Stimulated activated naive CD8-positive, alpha-beta T cell treated with anti-CD3 and anti-CD28 coated beads, Interleukin-15, Interleukin-2, amounts not matched to agents 100 ng/mL and 50 ng/mL, for 24 hours (primary cell): Measurements from ENCODE around the gene THAP7.

Experiments used
- H3K27ac Mint-ChIP-seq: one replicate; pipeline ENCODE4 v1.8.0; 2021; ENCODE audit warnings: mild to moderate bottlenecking, mixed read lengths
- H3K27me3 Mint-ChIP-seq: one replicate; pipeline ENCODE4 v1.8.0; 2021; ENCODE audit warnings: mixed read lengths
- H3K36me3 Mint-ChIP-seq: one replicate; pipeline ENCODE4 v1.8.0; 2021; ENCODE audit warnings: low read depth, mixed read lengths
- H3K4me1 Mint-ChIP-seq: one replicate; pipeline ENCODE4 v1.8.0; 2021; ENCODE audit warnings: low read depth, mixed read lengths
- H3K4me3 Mint-ChIP-seq: one replicate; pipeline ENCODE4 v1.8.0; 2021; ENCODE audit warnings: mild to moderate bottlenecking, mixed read lengths
- H3K9me3 Mint-ChIP-seq: one replicate; pipeline ENCODE4 v1.8.0; 2021; ENCODE audit warnings: mixed read lengths

THAP7 gene

GRCh38 chr22:21034989-21035388 is 33.1 kb upstream of the THAP7 start:
- Mint-ChIP-seq H3K27ac (no peak overlapping the region), H3K36me3 (no peaks in the 10 kb centered on the region), H3K27me3 (peaks cover 32% of the 10 kb centered on the region), H3K4me3 (no peak overlapping the region), H3K9me3 (no peaks in the 10 kb centered on the region), H3K4me1 (peaks cover 7% of the 10 kb centered on the region)

DNA sequence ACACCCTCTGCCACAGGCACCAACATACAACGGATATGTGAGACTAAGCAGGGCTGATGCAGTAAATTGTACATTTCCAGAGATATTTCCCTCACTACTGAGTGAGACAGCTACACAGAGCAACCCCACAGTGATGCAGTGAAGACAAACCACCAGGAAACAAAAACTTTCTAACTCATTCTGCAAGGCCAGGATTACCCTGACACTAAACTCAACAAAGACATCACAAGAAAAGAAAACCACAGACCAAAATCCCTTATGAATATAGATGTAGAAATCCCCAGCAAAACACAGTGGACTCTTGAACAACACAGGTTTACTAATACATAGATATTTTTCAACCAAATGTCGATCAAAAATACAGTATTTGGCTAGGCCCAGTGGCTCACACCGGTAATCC is 32.0 kb upstream of the THAP7 start:
- no peak overlapping the region for H3K4me3 Mint-ChIP-seq

GRCh38 chr22:21032868-21033688 is 31.2 kb upstream of the THAP7 start:
- Mint-ChIP-seq H3K27ac (no peak overlapping the region), H3K27me3 (peaks cover 31% of the 10 kb centered on the region), H3K9me3 (no peaks in the 10 kb centered on the region), H3K4me1 (peaks cover 7% of the 10 kb centered on the region), H3K4me3 (no peak overlapping the region), H3K36me3 (no peaks in the 10 kb centered on the region)

More for the DNA sequence above, 32.0 kb upstream of the THAP7 start:
- Mint-ChIP-seq H3K27me3 (peaks cover 35% of the 10 kb centered on the region), H3K9me3 (no peaks in the 10 kb centered on the region), H3K36me3 (no peaks in the 10 kb centered on the region), H3K4me1 (peaks cover 7% of the 10 kb centered on the region), H3K27ac (no peak overlapping the region)

DNA sequence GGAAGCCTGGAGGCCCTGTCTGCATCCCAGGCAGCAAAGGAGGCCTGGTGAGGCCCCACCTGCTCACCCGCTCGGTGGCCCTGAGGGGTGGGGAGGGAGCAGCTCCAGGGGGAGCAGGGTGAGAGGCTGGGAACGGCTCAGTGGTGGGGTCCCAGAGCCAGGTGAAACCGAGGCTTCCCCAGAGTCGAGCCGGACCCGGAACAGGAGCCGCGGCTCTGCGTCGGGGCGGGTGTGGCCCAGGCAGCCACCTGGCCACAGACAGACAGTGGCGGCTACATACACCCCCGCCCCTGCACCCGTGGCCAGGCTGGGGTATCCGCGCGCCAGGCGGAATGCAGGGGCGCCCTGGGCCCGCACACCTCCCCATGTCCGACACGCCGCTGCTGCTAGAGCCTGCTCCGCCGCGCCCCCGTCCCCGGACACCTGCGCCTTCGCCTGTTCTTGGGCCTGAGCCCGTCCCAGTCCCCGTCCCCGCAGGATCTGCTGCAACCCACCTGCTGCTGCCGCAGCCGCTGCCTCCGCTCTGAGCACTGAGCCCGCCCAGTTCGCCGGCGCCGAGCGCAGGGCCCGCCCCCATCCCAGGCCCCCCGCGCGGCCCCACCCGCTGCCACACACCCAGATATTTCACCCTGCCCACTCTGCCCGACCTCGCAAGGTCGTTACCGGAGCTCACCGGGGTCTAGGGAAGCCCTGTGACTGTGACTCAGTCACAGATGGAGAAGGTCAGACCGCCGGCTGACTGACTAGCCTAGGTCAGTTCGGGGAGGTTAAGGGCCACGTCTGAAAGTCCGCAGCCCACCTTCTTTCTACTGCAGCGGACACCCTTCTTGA is 30.3 kb upstream of the THAP7 start, which contains the start of gene SLC7A4:
SLC7A4 (minus strand) TSS at position 525 of the 831 bp plus-strand sequence. CDS start 749 bp downstream, outside the sequence.
- Mint-ChIP-seq H3K36me3 (no peaks in the 10 kb centered on the region), H3K4me1 (peaks cover 7% of the 10 kb centered on the region), H3K27ac (no peak within 1 kb of the TSS), H3K27me3 (peaks cover 31% of the 10 kb centered on the region), H3K4me3 (no peak within 1 kb of the TSS), H3K9me3 (no peaks in the 10 kb centered on the region)

DNA sequence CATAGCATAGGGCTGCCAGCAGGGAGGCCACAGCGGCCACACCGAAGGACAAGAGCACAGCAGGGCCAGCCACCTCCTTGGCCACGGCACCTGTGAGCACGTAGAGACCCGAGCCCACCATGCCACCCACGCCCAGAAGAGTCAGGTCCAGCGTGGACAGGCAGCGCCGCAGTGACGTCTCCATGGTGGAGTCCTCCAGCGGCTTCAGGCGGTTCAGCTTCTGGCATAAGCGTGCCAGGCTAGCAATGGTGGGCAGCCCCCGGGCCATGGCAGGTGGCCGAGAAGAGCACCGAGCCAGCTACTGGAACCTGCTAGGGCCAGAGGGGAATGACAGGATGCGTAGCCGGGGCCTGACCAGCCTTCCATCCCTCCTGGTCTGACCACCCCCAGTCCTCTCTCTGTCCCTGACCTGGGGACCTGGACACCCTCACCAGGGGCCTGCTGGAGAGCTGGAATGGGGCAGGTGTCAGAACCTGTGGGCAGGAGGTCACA is 29.7 kb upstream of the THAP7 start:
- Mint-ChIP-seq H3K4me1 (peaks cover 7% of the 10 kb centered on the region), H3K27me3 (peaks cover 31% of the 10 kb centered on the region), H3K36me3 (no peaks in the 10 kb centered on the region), H3K9me3 (no peaks in the 10 kb centered on the region), H3K4me3 (no peak overlapping the region), H3K27ac (no peak overlapping the region)

GRCh38 chr22:21030621-21031544 is 29.0 kb upstream of the THAP7 start:
- H3K4me3 Mint-ChIP-seq, result no peak overlapping the region
- H3K9me3 Mint-ChIP-seq, result no peaks in the 10 kb centered on the region
- H3K27ac Mint-ChIP-seq, result no peak overlapping the region
- H3K4me1 Mint-ChIP-seq, result peaks cover 7% of the 10 kb centered on the region
- no peaks in the 10 kb centered on the region for H3K36me3 Mint-ChIP-seq
- peaks cover 31% of the 10 kb centered on the region for H3K27me3 Mint-ChIP-seq

DNA sequence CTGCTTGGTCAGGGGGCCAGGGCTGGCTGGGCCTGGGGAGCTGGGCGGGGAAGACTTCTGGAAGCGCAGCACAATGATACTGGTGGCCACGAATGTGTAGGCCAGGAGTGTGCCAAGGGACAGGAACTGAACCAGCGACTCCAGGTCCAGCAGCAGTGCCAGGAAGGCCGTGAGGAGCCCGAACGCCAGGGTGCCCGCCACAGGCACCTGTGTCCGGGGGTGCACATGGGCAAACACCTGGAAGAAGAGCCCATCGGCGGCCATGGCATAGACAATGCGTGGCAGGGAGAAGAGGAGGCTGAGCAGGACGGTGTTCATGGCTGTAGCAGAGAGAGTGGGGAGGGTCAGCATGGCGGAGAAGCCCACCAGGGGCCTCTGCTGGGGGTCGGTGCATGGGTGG is 28.1 kb upstream of the THAP7 start:
- peaks cover 31% of the 10 kb centered on the region for H3K27me3 Mint-ChIP-seq
- H3K36me3 Mint-ChIP-seq, result no peaks in the 10 kb centered on the region
- H3K4me1 Mint-ChIP-seq, result peaks cover 13% of the 10 kb centered on the region
- H3K4me3 Mint-ChIP-seq, result no peak overlapping the region
- no peaks in the 10 kb centered on the region for H3K9me3 Mint-ChIP-seq
- no peak overlapping the region for H3K27ac Mint-ChIP-seq

- Mint-ChIP-seq H3K4me3 (no peak overlapping the region), H3K9me3 (no peaks in the 10 kb centered on the region)
Observed at GRCh38 chr22:21029486-21030025, 27.6 kb upstream of the THAP7 start.

GRCh38 chr22:21028277-21029251 is 26.6 kb upstream of the THAP7 start:
- H3K36me3 Mint-ChIP-seq, result no peaks in the 10 kb centered on the region
- H3K27ac Mint-ChIP-seq, result no peak overlapping the region
- H3K9me3 Mint-ChIP-seq, result no peaks in the 10 kb centered on the region
- H3K4me1 Mint-ChIP-seq, result peaks cover 15% of the 10 kb centered on the region
- peaks cover 27% of the 10 kb centered on the region for H3K27me3 Mint-ChIP-seq
- H3K4me3 Mint-ChIP-seq, result no peak overlapping the region

More at GRCh38 chr22:21029486-21030025, 27.6 kb upstream of the THAP7 start:
- Mint-ChIP-seq H3K4me1 (peaks cover 15% of the 10 kb centered on the region), H3K36me3 (no peaks in the 10 kb centered on the region), H3K27me3 (peaks cover 31% of the 10 kb centered on the region), H3K27ac (no peak overlapping the region)

GRCh38 chr22:21026783-21027692 is 25.1 kb upstream of the THAP7 start:
- Mint-ChIP-seq H3K27me3 (peaks cover 21% of the 10 kb centered on the region), H3K4me1 (peaks cover 15% of the 10 kb centered on the region), H3K4me3 (no peak overlapping the region), H3K27ac (no peak overlapping the region), H3K36me3 (no peaks in the 10 kb centered on the region), H3K9me3 (no peaks in the 10 kb centered on the region)

DNA sequence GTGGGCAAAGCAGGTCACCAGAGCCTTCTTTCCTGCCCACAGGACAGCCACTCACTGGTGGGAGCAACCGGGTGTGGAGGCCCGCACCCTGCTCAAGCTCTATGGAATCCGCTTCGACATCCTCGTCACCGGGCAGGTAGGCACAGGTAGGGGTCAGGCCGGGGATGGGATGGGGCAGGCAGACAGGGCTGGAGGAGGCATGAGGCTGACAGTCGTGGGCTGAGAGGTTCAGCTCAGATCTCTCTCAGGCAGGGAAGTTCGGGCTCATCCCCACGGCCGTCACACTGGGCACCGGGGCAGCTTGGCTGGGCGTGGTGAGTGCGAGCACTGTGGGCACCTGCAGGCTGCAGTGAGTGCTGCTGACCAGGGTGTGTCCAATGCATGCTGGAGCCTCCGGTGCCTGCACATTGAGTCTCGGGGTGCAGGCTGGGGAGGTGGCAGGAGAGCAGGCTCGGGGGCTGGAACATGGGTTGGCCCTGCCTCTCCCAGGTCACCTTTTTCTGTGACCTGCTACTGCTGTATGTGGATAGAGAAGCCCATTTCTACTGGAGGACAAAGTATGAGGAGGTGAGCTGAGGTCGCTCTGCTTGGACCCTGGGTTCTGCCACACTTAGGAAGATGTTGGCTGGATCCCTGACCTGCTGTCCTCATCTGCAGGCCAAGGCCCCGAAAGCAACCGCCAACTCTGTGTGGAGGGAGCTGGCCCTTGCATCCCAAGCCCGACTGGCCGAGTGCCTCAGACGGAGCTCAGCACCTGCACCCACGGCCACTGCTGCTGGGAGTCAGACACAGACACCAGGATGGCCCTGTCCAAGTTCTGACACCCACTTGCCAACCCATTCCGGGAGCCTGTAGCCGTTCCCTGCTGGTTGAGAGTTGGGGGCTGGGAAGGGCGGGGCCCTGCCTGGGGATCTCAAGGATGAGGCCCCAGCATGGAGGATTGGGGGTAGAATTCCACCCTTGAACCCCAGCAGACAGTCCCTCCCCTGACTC is 24.1 kb upstream of the THAP7 start:
- H3K36me3 Mint-ChIP-seq, result no peaks in the 10 kb centered on the region
- H3K27ac Mint-ChIP-seq, result no peak overlapping the region
- no peak overlapping the region for H3K4me3 Mint-ChIP-seq

More for the DNA sequence above, 24.1 kb upstream of the THAP7 start:
- peaks cover 10% of the 10 kb centered on the region for H3K4me1 Mint-ChIP-seq
- H3K27me3 Mint-ChIP-seq, result peaks cover 17% of the 10 kb centered on the region
- H3K9me3 Mint-ChIP-seq, result no peaks in the 10 kb centered on the region
